ENCODE data around the gene SLC17A5.
"Not testable (repeated sequence)": the region's sequence is repeated elsewhere in the genome, so short reads cannot be mapped to it uniquely, and the experiment has no call there.

SLC17A5 gene

GRCh38 chr6:73666393-73666792 is 12.6 kb upstream of the SLC17A5 start:
- DNase-seq (ENCODE audit: low spot score): no peak

GRCh38 chr6:73665686-73666319 is 12.0 kb upstream of the SLC17A5 start:
- DNase-seq (ENCODE audit: low spot score): no peak

- DNase-seq (ENCODE audit: low spot score): no peak
These were observed 10.9 kb upstream of the SLC17A5 start for GRCh38 chr6:73664701-73665100.

GRCh38 chr6:73657201-73657600 is 3.4 kb upstream of the SLC17A5 start:
- peak; percentile 32 for DNase-seq (ENCODE audit: low spot score)

GRCh38 chr6:73656531-73657145 is 2.8 kb upstream of the SLC17A5 start:
- no peak for DNase-seq (ENCODE audit: low spot score)

GRCh38 chr6:73655341-73655917 is 1.6 kb upstream of the SLC17A5 start:
- no peak for DNase-seq (ENCODE audit: low spot score)

- peak; percentile 71 for DNase-seq (ENCODE audit: low spot score)
These were observed 888 bp downstream of the SLC17A5 start for GRCh38 chr6:73652637-73653570.

GRCh38 chr6:73649783-73650182 is 4.0 kb downstream of the SLC17A5 start:
- DNase-seq (ENCODE audit: low spot score): no peak

GRCh38 chr6:73648166-73648565 is 5.6 kb downstream of the SLC17A5 start:
- no peak for DNase-seq (ENCODE audit: low spot score)

GRCh38 chr6:73644941-73645591 is 8.7 kb downstream of the SLC17A5 start:
- DNase-seq (ENCODE audit: low spot score): no peak

GRCh38 chr6:73644030-73644429 is 9.8 kb downstream of the SLC17A5 start:
- DNase-seq (ENCODE audit: low spot score): no peak

GRCh38 chr6:73642530-73642929 is 11.3 kb downstream of the SLC17A5 start:
- no peak for DNase-seq (ENCODE audit: low spot score)

- no peak for DNase-seq (ENCODE audit: low spot score)
These were observed 13.5 kb downstream of the SLC17A5 start for GRCh38 chr6:73640179-73640750.

- no peak for DNase-seq (ENCODE audit: low spot score)
These were observed 14.8 kb downstream of the SLC17A5 start for GRCh38 chr6:73639040-73639439.

GRCh38 chr6:73637404-73637803 is 16.4 kb downstream of the SLC17A5 start:
- no peak for DNase-seq (ENCODE audit: low spot score)

GRCh38 chr6:73636048-73636447 is 17.7 kb downstream of the SLC17A5 start:
- DNase-seq (ENCODE audit: low spot score): no peak

GRCh38 chr6:73632346-73632745 is 21.4 kb downstream of the SLC17A5 start:
- no peak for DNase-seq (ENCODE audit: low spot score)

GRCh38 chr6:73631849-73632248 is 21.9 kb downstream of the SLC17A5 start:
- DNase-seq (ENCODE audit: low spot score): no peak

GRCh38 chr6:73630401-73630800 is 23.4 kb downstream of the SLC17A5 start:
- no peak for DNase-seq (ENCODE audit: low spot score)

GRCh38 chr6:73624896-73625295 is 28.9 kb downstream of the SLC17A5 start:
- DNase-seq (ENCODE audit: low spot score): no peak

- not testable (repeated sequence) for DNase-seq (ENCODE audit: low spot score)
These were observed 30.3 kb downstream of the SLC17A5 start for GRCh38 chr6:73623480-73623879.

- DNase-seq (ENCODE audit: low spot score): not testable (repeated sequence)
These were observed 35.7 kb downstream of the SLC17A5 start for GRCh38 chr6:73618082-73618481.
